ENCODE data around the gene ARHGEF38.

The ARHGEF38 gene

DNA sequence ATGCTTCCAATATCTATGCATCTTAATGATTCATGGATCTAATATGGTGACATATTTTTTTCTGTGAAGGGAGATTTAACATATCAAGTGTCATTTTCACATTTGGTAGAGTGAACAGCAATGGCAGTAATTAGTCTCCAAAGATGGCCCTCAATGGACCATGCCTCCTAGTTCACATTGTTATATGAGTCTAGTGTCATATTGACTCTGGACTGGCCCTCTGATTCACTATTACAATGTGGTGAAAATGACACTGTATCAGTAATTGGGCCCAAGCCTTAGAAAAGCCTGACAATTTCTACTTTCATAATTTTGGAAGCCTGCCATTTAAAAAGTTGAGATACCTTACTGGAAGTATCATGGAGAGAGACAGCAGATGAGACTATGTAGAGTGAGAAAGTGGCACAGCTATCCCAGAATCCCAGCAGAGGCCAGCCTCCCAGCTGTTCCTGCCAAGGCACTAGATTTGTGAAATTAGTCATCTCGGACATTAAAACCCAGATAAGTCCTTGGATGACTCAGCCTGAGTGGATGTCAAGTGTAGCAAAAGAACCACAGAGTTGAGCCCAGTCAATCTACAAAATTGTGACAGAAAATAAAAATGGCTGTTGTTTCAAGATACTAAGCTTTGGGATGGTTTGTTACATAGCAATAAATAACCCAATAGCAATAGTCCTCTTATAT, 68.4 kb downstream of the ARHGEF38 start:
- Mint-ChIP-seq H3K36me3 (ENCODE audit: low read depth) (no peaks in the 10 kb centered on the region), H3K4me1 (peaks cover 50% of the 10 kb centered on the region), H3K27me3 (ENCODE audit: low read depth) (no peaks in the 10 kb centered on the region), H3K4me3 (no peak overlapping the region), H3K9me3 (no peaks in the 10 kb centered on the region), H3K27ac (peak overlapping the region in 1 of 3 experiments; percentile 83)
- TF ChIP-seq CTCF (IDR thresholded peaks at IDR 0.05; ENCODE audit: unreplicated experiment in 3 of 3): no peak

- no peak for TF ChIP-seq CTCF (IDR thresholded peaks at IDR 0.05; ENCODE audit: unreplicated experiment in 3 of 3)
- H3K4me3 Mint-ChIP-seq: no peak overlapping the region
Measured at GRCh38 chr4:105622269-105622668, 69.8 kb downstream of the ARHGEF38 start.

GRCh38 chr4:105623099-105623498, 70.7 kb downstream of the ARHGEF38 start:
- Mint-ChIP-seq H3K36me3 (ENCODE audit: low read depth) (no peaks in the 10 kb centered on the region), H3K9me3 (no peaks in the 10 kb centered on the region), H3K4me3 (no peak overlapping the region), H3K27me3 (ENCODE audit: low read depth) (no peaks in the 10 kb centered on the region), H3K27ac (no peak overlapping the region), H3K4me1 (peaks cover 53% of the 10 kb centered on the region)
- no peak for TF ChIP-seq CTCF (IDR thresholded peaks at IDR 0.05; ENCODE audit: unreplicated experiment in 3 of 3)

More at GRCh38 chr4:105622269-105622668, 69.8 kb downstream of the ARHGEF38 start:
- Mint-ChIP-seq H3K27ac (peak overlapping the region in 2 of 3 experiments; percentile 5 to 48), H3K4me1 (peaks cover 53% of the 10 kb centered on the region), H3K36me3 (ENCODE audit: low read depth) (no peaks in the 10 kb centered on the region), H3K9me3 (no peaks in the 10 kb centered on the region), H3K27me3 (ENCODE audit: low read depth) (no peaks in the 10 kb centered on the region)

DNA sequence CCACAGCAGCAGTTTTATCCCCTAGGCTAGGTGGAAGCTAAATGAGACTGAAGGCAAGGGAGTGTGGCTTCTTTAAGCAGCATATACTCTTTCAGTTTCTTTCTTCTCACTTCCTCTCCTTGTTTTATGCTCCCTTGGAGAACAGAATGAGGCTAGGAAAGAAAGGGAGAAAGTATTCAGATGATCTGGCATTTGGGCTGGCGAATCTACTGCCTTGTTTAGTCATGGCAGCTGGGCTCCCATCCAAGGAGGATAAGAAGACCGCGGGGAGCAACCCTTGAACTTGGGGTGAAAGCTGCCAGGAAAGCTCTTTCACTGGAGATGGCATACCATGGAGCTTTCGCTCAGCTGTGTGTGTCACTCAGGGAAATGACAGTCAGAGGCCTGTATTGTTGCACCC, 72.1 kb downstream of the ARHGEF38 start:
- Mint-ChIP-seq H3K27me3 (ENCODE audit: low read depth) (no peaks in the 10 kb centered on the region), H3K27ac (peak overlapping the region in 2 of 3 experiments; percentile 82 to 91), H3K9me3 (no peaks in the 10 kb centered on the region), H3K36me3 (ENCODE audit: low read depth) (no peaks in the 10 kb centered on the region), H3K4me1 (peaks cover 53% of the 10 kb centered on the region), H3K4me3 (peak overlapping the region in 1 of 3 experiments; percentile 23)
- TF ChIP-seq CTCF (IDR thresholded peaks at IDR 0.05; ENCODE audit: unreplicated experiment in 3 of 3): no peak

- no peaks in the 10 kb centered on the region for H3K9me3 Mint-ChIP-seq
- H3K4me3 Mint-ChIP-seq: no peak overlapping the region
- H3K36me3 Mint-ChIP-seq (ENCODE audit: low read depth): no peaks in the 10 kb centered on the region
- no peak for TF ChIP-seq CTCF (IDR thresholded peaks at IDR 0.05; ENCODE audit: unreplicated experiment in 3 of 3)
- H3K27ac Mint-ChIP-seq: peak overlapping the region in 2 of 3 experiments; percentile 64 to 82
- H3K27me3 Mint-ChIP-seq (ENCODE audit: low read depth): no peaks in the 10 kb centered on the region
- H3K4me1 Mint-ChIP-seq: peaks cover 48% of the 10 kb centered on the region
Measured at GRCh38 chr4:105625214-105625613, 72.8 kb downstream of the ARHGEF38 start.

DNA sequence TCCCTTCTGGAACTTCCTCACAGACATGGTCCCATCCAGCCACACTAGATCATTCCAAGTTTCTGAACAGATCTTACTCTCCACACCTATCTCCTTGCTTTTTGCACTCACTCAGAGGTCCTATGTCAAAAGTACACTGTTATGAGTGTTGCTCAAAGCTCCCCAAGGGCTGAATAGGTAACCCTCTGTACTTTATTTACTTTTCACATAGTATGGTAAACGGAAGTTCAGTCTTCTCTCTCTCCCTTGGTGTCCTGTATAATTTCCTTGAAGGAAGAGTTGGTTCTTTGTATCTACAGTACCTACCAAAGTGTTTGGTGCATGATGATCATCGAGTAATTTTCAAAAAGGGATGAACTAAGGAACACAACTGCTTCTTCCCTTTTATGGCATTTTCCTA, 74.4 kb downstream of the ARHGEF38 start:
- H3K9me3 Mint-ChIP-seq: no peaks in the 10 kb centered on the region

More for the DNA sequence above, 74.4 kb downstream of the ARHGEF38 start:
- no peaks in the 10 kb centered on the region for H3K27me3 Mint-ChIP-seq (ENCODE audit: low read depth)
- peaks cover 49% of the 10 kb centered on the region for H3K4me1 Mint-ChIP-seq
- H3K27ac Mint-ChIP-seq: peak overlapping the region in 1 of 3 experiments; percentile 17
- H3K4me3 Mint-ChIP-seq: no peak overlapping the region
- no peaks in the 10 kb centered on the region for H3K36me3 Mint-ChIP-seq (ENCODE audit: low read depth)
- TF ChIP-seq CTCF (IDR thresholded peaks at IDR 0.05; ENCODE audit: unreplicated experiment in 3 of 3): no peak

Data from nephron (organoid).